ENCODE measurements around the gene YKT6.

YKT6 gene

GRCh38 chr7:44186736-44187135 lies 14.0 kb upstream of the YKT6 start:
- Histone ChIP-seq H3K27ac (ENCODE audit: low read depth, low read length) (no peak overlapping the region), H3K79me2 (ENCODE audit: control insufficient read depth, low read length) (no peaks in the 10 kb centered on the region), H3F3A (ENCODE audit: control insufficient read depth, insufficient read depth) (no peaks in the 10 kb centered on the region), H3K36me3 (ENCODE audit: control insufficient read depth, low read length) (no peaks in the 10 kb centered on the region), H3K4me1 (ENCODE audit: control insufficient read depth, low read length) (peaks cover 3% of the 10 kb centered on the region; the same call in 1 of the 2 replicates), H3K9me2 (replicated peaks; ENCODE audit: control insufficient read depth, low read length) (no peaks in the 10 kb centered on the region), H3K4me2 (ENCODE audit: low read length) (no peak overlapping the region), H3K27me3 (ENCODE audit: control insufficient read depth, low read length) (peaks cover 24% of the 10 kb centered on the region), H4K20me1 (ENCODE audit: control insufficient read depth, insufficient read depth, low read depth, low read length) (no peaks in the 10 kb centered on the region), H3K4me3 (ENCODE audit: low read length) (no peak overlapping the region), H3K9me3 (ENCODE audit: control insufficient read depth, insufficient read depth, low read length) (peaks cover 14% of the 10 kb centered on the region)
- TF ChIP-seq EZH2phosphoT487 (IDR thresholded peaks at IDR 0.05; ENCODE audit: borderline replicate concordance, low read length) (no peak), CTCF (IDR thresholded peaks at IDR 0.05; ENCODE audit: low read depth, low read length, poor library complexity, severe bottlenecking) (no peak)

GRCh38 chr7:44187636-44188416 lies 13.0 kb upstream of the YKT6 start:
- no peak overlapping the region for H3K4me3 ChIP-seq (ENCODE audit: low read length)
- TF ChIP-seq CTCF (IDR thresholded peaks at IDR 0.05; ENCODE audit: low read depth, low read length, poor library complexity, severe bottlenecking) (no peak), EZH2phosphoT487 (IDR thresholded peaks at IDR 0.05; ENCODE audit: borderline replicate concordance, low read length) (no peak)
- no peaks in the 10 kb centered on the region for H3K79me2 ChIP-seq (ENCODE audit: control insufficient read depth, low read length)
- H3K9me3 ChIP-seq (ENCODE audit: control insufficient read depth, insufficient read depth, low read length), result peaks cover 4% of the 10 kb centered on the region
- H3F3A ChIP-seq (ENCODE audit: control insufficient read depth, insufficient read depth), result no peaks in the 10 kb centered on the region
- H3K27ac ChIP-seq (ENCODE audit: low read depth, low read length), result no peak overlapping the region
- no peaks in the 10 kb centered on the region for H4K20me1 ChIP-seq (ENCODE audit: control insufficient read depth, insufficient read depth, low read depth, low read length)
- H3K4me2 ChIP-seq (ENCODE audit: low read length), result no peak overlapping the region
- no peaks in the 10 kb centered on the region for H3K36me3 ChIP-seq (ENCODE audit: control insufficient read depth, low read length)
- H3K4me1 ChIP-seq (ENCODE audit: control insufficient read depth, low read length), result peaks cover 3% of the 10 kb centered on the region; the same call in 1 of the 2 replicates
- H3K27me3 ChIP-seq (ENCODE audit: control insufficient read depth, low read length), result peaks cover 19% of the 10 kb centered on the region
- no peaks in the 10 kb centered on the region for H3K9me2 ChIP-seq (replicated peaks; ENCODE audit: control insufficient read depth, low read length)

- TF ChIP-seq EZH2phosphoT487 (IDR thresholded peaks at IDR 0.05; ENCODE audit: borderline replicate concordance, low read length) (no peak), CTCF (IDR thresholded peaks at IDR 0.05; ENCODE audit: low read depth, low read length, poor library complexity, severe bottlenecking) (no peak)
- H4K20me1 ChIP-seq (ENCODE audit: control insufficient read depth, insufficient read depth, low read depth, low read length), result no peaks in the 10 kb centered on the region
- H3K36me3 ChIP-seq (ENCODE audit: control insufficient read depth, low read length), result no peaks in the 10 kb centered on the region
- H3F3A ChIP-seq (ENCODE audit: control insufficient read depth, insufficient read depth), result no peaks in the 10 kb centered on the region
- peaks cover 14% of the 10 kb centered on the region for H3K27me3 ChIP-seq (ENCODE audit: control insufficient read depth, low read length)
- H3K27ac ChIP-seq (ENCODE audit: low read depth, low read length), result no peak overlapping the region
- no peak overlapping the region for H3K4me2 ChIP-seq (ENCODE audit: low read length)
- H3K79me2 ChIP-seq (ENCODE audit: control insufficient read depth, low read length), result no peaks in the 10 kb centered on the region
- no peaks in the 10 kb centered on the region for H3K9me3 ChIP-seq (ENCODE audit: control insufficient read depth, insufficient read depth, low read length)
- no peak overlapping the region for H3K4me3 ChIP-seq (ENCODE audit: low read length)
- no peaks in the 10 kb centered on the region for H3K9me2 ChIP-seq (replicated peaks; ENCODE audit: control insufficient read depth, low read length)
- peaks cover 3% of the 10 kb centered on the region; the same call in 1 of the 2 replicates for H3K4me1 ChIP-seq (ENCODE audit: control insufficient read depth, low read length)
Measured at GRCh38 chr7:44188480-44189225, 12.1 kb upstream of the YKT6 start.

Measured in DOHH2 (cell line).